Gastroesophageal sphincter (tissue), 3 donors: ENCODE results near the gene SRSF8.

Experiments used
- EP300 ChIP-seq: sonication (generic); formaldehyde crosslinking; IDR thresholded peaks from one replicate; pipeline ENCODE4 v1.6.1; 2017; ENCODE audit warnings: antibody characterized with exemption, mild to moderate bottlenecking
- POLR2A ChIP-seq, 2 donors: fragments of 450-650 bp; IDR thresholded peaks; one replicate each; pipeline ENCODE4 v1.6.1; 2017; ENCODE audit warnings: antibody characterized with exemption in 2 of 2, mild to moderate bottlenecking in 2 of 2, moderate library complexity in 1 of 2
- POLR2AphosphoS5 ChIP-seq: sonication (generic); formaldehyde crosslinking; IDR thresholded peaks from one replicate; pipeline ENCODE4 v1.6.1; 2017; ENCODE audit warnings: antibody characterized with exemption
- TF ChIP-seq, protein P1 (sequence below), 4 experiments: fragments of 200-600 bp in 2 of 4; fragments of 450-650 bp in 2 of 4; sonication (generic) in 1 of 4; IDR thresholded peaks; one replicate each; pipeline ENCODE4 v1.5.1; 2017 to 2019; ENCODE audit warnings: antibody characterized with exemption in 4 of 4, mild to moderate bottlenecking in 2 of 4, moderate library complexity in 2 of 4

DNA sequence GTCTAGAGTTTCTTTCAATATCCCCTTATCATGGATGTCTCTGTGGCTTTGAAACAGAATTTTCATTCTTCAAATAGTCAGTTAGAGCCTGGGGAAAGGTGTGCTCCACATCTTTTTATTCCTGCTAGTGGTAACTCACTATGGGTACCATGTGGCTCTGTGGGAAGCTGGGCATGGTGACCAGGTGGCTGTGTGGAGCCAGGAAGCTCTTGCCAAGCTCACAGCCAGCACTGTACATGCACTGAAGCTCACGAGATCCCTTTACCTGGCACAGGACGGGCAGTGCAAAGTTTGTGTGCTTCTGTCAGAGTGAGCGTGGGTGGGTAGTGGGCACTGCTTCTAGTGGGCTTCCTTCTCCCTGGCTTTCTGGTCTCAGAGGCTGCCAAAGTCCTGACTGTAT is 23.8 kb upstream of the SRSF8 start:
- TF ChIP-seq POLR2A (IDR thresholded peaks at IDR 0.05) (no peak), EP300 (no peak), POLR2AphosphoS5 (no peak)
- TF ChIP-seq, protein P1, sequence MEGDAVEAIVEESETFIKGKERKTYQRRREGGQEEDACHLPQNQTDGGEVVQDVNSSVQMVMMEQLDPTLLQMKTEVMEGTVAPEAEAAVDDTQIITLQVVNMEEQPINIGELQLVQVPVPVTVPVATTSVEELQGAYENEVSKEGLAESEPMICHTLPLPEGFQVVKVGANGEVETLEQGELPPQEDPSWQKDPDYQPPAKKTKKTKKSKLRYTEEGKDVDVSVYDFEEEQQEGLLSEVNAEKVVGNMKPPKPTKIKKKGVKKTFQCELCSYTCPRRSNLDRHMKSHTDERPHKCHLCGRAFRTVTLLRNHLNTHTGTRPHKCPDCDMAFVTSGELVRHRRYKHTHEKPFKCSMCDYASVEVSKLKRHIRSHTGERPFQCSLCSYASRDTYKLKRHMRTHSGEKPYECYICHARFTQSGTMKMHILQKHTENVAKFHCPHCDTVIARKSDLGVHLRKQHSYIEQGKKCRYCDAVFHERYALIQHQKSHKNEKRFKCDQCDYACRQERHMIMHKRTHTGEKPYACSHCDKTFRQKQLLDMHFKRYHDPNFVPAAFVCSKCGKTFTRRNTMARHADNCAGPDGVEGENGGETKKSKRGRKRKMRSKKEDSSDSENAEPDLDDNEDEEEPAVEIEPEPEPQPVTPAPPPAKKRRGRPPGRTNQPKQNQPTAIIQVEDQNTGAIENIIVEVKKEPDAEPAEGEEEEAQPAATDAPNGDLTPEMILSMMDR (IDR thresholded peaks at IDR 0.05) = no peak
